HG02759 (cell line): ENCODE data around the gene SOBP.

Source experiments
- ATAC-seq: cut with Tn5 transposase; IDR thresholded peaks from one replicate; pipeline ENCODE4 v1.9.1; 2021; ENCODE audit warnings: mild to moderate bottlenecking, moderate library complexity; ENCODE audit not compliant: unreplicated experiment

Gene SOBP

GRCh38 chr6:107611094-107611810, 121.3 kb downstream of the SOBP start:
- no peak for ATAC-seq

GRCh38 chr6:107612762-107613415, 123.0 kb downstream of the SOBP start:
- ATAC-seq: no peak

- no peak for ATAC-seq
These were observed 123.9 kb downstream of the SOBP start for GRCh38 chr6:107613651-107614379.

- no peak for ATAC-seq
These were observed 124.9 kb downstream of the SOBP start for GRCh38 chr6:107614828-107615227.

- ATAC-seq: no peak
These were observed 126.9 kb downstream of the SOBP start for GRCh38 chr6:107616775-107617174.

- ATAC-seq: no peak
These were observed 127.5 kb downstream of the SOBP start for GRCh38 chr6:107617341-107617932.

GRCh38 chr6:107618672-107619071, 128.8 kb downstream of the SOBP start:
- ATAC-seq: peak; percentile 98

GRCh38 chr6:107620732-107621131, 130.8 kb downstream of the SOBP start:
- no peak for ATAC-seq

- no peak for ATAC-seq
These were observed 131.5 kb downstream of the SOBP start for GRCh38 chr6:107621229-107621937.

GRCh38 chr6:107622269-107622668, 132.4 kb downstream of the SOBP start:
- no peak for ATAC-seq

GRCh38 chr6:107624050-107624449, 134.1 kb downstream of the SOBP start:
- ATAC-seq: no peak

- ATAC-seq: no peak
These were observed 134.6 kb downstream of the SOBP start for GRCh38 chr6:107624541-107624940.

- no peak for ATAC-seq
These were observed 135.3 kb downstream of the SOBP start for GRCh38 chr6:107625264-107625663.

GRCh38 chr6:107626645-107627044, 136.7 kb downstream of the SOBP start:
- ATAC-seq: no peak

GRCh38 chr6:107627969-107628368, 138.1 kb downstream of the SOBP start:
- no peak for ATAC-seq

GRCh38 chr6:107628878-107629277, 139.0 kb downstream of the SOBP start:
- no peak for ATAC-seq

GRCh38 chr6:107629548-107630129, 139.7 kb downstream of the SOBP start:
- ATAC-seq: no peak

- ATAC-seq: no peak
These were observed 140.5 kb downstream of the SOBP start for GRCh38 chr6:107630348-107630977.

- no peak for ATAC-seq
These were observed 142.6 kb downstream of the SOBP start for GRCh38 chr6:107632381-107633136.
